Caco-2 (cell line): ENCODE results near the gene KIF26B. TPM values are rescaled to one million over a fixed set of nuclear protein-coding genes. Genes with fewer than 3 reads are reported as not detected.

Source experiments
- BruUV-seq: library from RNA; stranded (reverse); fragments of 400-500 nt; replicated peaks from 2 replicates; lab custom pipeline; 2021; lab: Mats Ljungman, UMichigan
- CTCF ChIA-PET: fragments of 300-600 bp; sonication (Branson Sonifier 250); formaldehyde crosslinking; loops from one replicate; lab custom pipeline; 2022; ENCODE audit warnings: antibody characterized with exemption; lab: Charles Lee
- POLR2A ChIA-PET: fragments of 300-600 bp; sonication (Branson Sonifier 250); formaldehyde crosslinking; loops from one replicate; lab custom pipeline; 2022; ENCODE audit warnings: antibody characterized with exemption; lab: Charles Lee
- DNase-seq, 2 experiments: peaks; one replicate each; pipeline versions ENCODE4 v3.0.0 to v3.0.0-alpha.2; 2020 to 2022
- H3K27me3 ChIP-seq: replicated peaks from 2 replicates; pipeline ENCODE4 v1.6.0; 2011; ENCODE audit warnings: low read length; ENCODE audit not compliant: control insufficient read depth, insufficient read depth
- H3K36me3 ChIP-seq: 2 replicates; pipeline ENCODE4 v1.5.1; 2011; ENCODE audit warnings: low read length; ENCODE audit not compliant: control insufficient read depth, insufficient read depth
- H3K4me1 ChIP-seq: fragments of 250-450 bp; sonication (Bioruptor Pico); 2 replicates; pipeline ENCODE4 v1.5.1; 2020; ENCODE audit warnings: mild to moderate bottlenecking
- H3K4me3 ChIP-seq: 2 replicates; pipeline ENCODE4 v1.5.1; 2011; ENCODE audit warnings: low read depth, mild to moderate bottlenecking, control low read depth, low read length
- H3K9me3 ChIP-seq: fragments of 250-450 bp; sonication (Bioruptor Pico); 2 replicates; pipeline ENCODE4 v1.5.1; 2020; ENCODE audit warnings: mild to moderate bottlenecking, moderate library complexity
- H3K27ac Mint-ChIP-seq: one replicate; pipeline ENCODE4 v1.8.0; 2022; ENCODE audit warnings: mixed read lengths; ENCODE audit not compliant: unreplicated experiment
- H3K27me3 Mint-ChIP-seq: one replicate; pipeline ENCODE4 v1.8.0; 2022; ENCODE audit warnings: mixed read lengths; ENCODE audit not compliant: insufficient read depth, unreplicated experiment
- H3K36me3 Mint-ChIP-seq: one replicate; pipeline ENCODE4 v1.8.0; 2022; ENCODE audit warnings: mild to moderate bottlenecking, mixed read lengths; ENCODE audit not compliant: insufficient read depth, unreplicated experiment
- H3K4me1 Mint-ChIP-seq: one replicate; pipeline ENCODE4 v1.8.0; 2022; ENCODE audit warnings: low read depth, mixed read lengths; ENCODE audit not compliant: unreplicated experiment
- H3K4me3 Mint-ChIP-seq: one replicate; pipeline ENCODE4 v1.8.0; 2022; ENCODE audit warnings: mild to moderate bottlenecking, moderate library complexity, mixed read lengths; ENCODE audit not compliant: unreplicated experiment
- H3K9me3 Mint-ChIP-seq: one replicate; pipeline ENCODE4 v1.8.0; 2022; ENCODE audit warnings: mixed read lengths; ENCODE audit not compliant: unreplicated experiment
- CTCF ChIP-seq, 2 experiments: fragments of 200-600 bp in 1 of 2; IDR thresholded peaks; 1 replicate in 1 of 2; 2 replicates in 1 of 2; pipeline versions ENCODE4 v1.5.1 to v1.8.0; 2011 to 2022; ENCODE audit warnings: antibody characterized with exemption in 1 of 2, control low read depth in 1 of 2, inconsistent platforms in 1 of 2, low read depth in 1 of 2, low read length in 1 of 2, mild to moderate bottlenecking in 1 of 2, moderate library complexity in 1 of 2; ENCODE audit not compliant: insufficient read depth in 1 of 2, severe bottlenecking in 1 of 2, unreplicated experiment in 1 of 2
- intact Hi-C: fragments of 100-400 bp; cut with micrococcal nuclease; formaldehyde crosslinking; loops from one replicate; pipeline ENCODE4 v1.10.0; 2022; ENCODE audit not compliant: unreplicated experiment
- total RNA-seq: library from RNA; stranded (reverse); gene quantifications from 2 replicates; pipeline ENCODE4 v1.2.3, GENCODE V29; 2022

The KIF26B gene
- total RNA-seq, 1 experiment from 2014 or later, result 4.9 TPM

DNA sequence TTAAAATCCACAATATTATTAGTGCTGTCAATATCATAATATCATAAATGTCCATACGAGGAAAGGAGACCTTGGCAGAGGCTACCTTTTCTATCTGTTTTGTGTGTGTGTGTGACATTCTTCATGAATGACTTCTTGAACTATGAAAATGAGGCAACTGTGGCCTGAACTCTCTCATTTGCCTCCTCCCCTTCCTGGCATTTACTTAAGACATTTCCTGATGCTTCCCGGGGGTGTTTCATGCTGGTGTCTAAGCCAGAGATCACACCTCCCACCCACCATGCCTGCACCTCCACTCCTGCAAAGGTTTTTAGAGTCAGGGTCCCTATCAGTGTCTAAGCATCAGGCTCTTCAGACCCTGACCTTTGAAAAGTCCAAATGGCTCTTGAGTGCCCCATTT is 420.9 kb downstream of the KIF26B start:
- DNase-seq, result no peak
- H3K27ac Mint-ChIP-seq, result no peak overlapping the region
- no peaks in the 10 kb centered on the region for H3K36me3 ChIP-seq
- no peaks in the 10 kb centered on the region for H3K27me3 Mint-ChIP-seq
- H3K4me1 ChIP-seq, result peaks cover 22% of the 10 kb centered on the region
- H3K36me3 Mint-ChIP-seq, result no peaks in the 10 kb centered on the region
- no peaks in the 10 kb centered on the region for H3K9me3 Mint-ChIP-seq
- no peaks in the 10 kb centered on the region for H3K9me3 ChIP-seq
- BruUV-seq, result no TSS peak
- POLR2A ChIA-PET, result no interaction called here
- H3K27me3 ChIP-seq, result no peaks in the 10 kb centered on the region
- H3K4me1 Mint-ChIP-seq, result peaks cover 14% of the 10 kb centered on the region
- intact Hi-C loops, result no loop called here
- CTCF ChIA-PET, result no interaction called here
- no peak overlapping the region for H3K4me3 Mint-ChIP-seq
- no peak overlapping the region for H3K4me3 ChIP-seq
- no peak for TF ChIP-seq CTCF (IDR thresholded peaks at IDR 0.05; ENCODE audit: insufficient read depth in 1 of 2, low read depth in 1 of 2, low read length in 1 of 2, severe bottlenecking in 1 of 2, unreplicated experiment in 1 of 2)

GRCh38 chr1:245576323-245576722 is 421.5 kb downstream of the KIF26B start:
- H3K4me1 ChIP-seq, result peaks cover 16% of the 10 kb centered on the region
- H3K36me3 ChIP-seq, result no peaks in the 10 kb centered on the region
- H3K27me3 ChIP-seq, result no peaks in the 10 kb centered on the region
- no peak overlapping the region for H3K4me3 ChIP-seq
- BruUV-seq, result no TSS peak
- no peak overlapping the region for H3K27ac Mint-ChIP-seq
- H3K9me3 Mint-ChIP-seq, result no peaks in the 10 kb centered on the region
- ChIA-PET POLR2A (no interaction called here), CTCF (no interaction called here)
- intact Hi-C loops, result no loop called here
- H3K4me3 Mint-ChIP-seq, result no peak overlapping the region
- no peaks in the 10 kb centered on the region for H3K27me3 Mint-ChIP-seq
- H3K4me1 Mint-ChIP-seq, result peaks cover 8% of the 10 kb centered on the region
- no peak for TF ChIP-seq CTCF (IDR thresholded peaks at IDR 0.05; ENCODE audit: insufficient read depth in 1 of 2, low read depth in 1 of 2, low read length in 1 of 2, severe bottlenecking in 1 of 2, unreplicated experiment in 1 of 2)
- no peaks in the 10 kb centered on the region for H3K36me3 Mint-ChIP-seq
- H3K9me3 ChIP-seq, result no peaks in the 10 kb centered on the region
- no peak for DNase-seq

DNA sequence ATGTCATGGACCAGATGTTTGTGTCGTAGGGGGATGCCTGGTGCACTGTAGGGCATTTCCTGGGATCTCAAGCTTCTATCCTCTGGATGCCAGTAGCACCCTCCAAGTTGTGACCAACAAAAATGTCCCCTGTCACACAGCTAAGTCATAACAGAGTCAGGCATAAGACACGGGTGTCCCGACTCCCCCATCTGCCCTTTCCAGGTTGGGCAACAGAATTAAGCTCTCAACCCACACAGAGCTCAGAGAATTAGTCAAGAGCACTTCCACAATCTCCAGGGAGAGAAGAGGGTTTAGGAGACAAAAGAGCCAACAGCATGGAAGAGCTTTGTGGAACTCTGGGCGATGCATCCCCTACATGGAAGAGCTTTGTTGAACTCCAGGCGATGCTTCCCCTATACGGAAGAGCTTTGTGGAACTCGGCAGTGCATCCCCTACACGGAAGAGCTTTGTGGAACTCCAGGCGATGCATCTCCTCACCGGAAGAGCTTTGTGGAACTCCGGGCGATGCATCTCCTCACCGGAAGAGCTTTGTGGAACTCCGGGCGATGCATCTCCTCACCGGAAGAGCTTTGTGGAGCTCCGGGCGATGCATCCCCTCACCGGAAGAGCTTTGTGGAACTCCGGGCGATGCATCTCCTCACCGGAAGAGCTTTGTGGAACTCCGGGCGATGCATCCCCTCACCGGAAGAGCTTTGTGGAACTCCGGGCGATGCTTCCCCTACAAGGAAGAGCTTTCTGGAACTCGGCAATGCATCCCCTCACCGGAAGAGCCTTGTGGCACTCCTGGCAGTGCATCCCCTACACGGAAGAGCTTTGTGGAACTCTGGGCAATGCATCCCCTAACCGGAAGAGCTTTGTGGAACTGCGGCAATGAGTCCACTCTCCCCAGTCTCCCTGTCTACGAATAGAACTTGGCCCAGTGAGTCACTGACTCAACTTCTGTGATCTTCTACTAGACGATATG is 422.7 kb downstream of the KIF26B start:
- no peak overlapping the region for H3K4me3 ChIP-seq
- no peaks in the 10 kb centered on the region for H3K9me3 ChIP-seq
- Mint-ChIP-seq H3K4me3 (no peak overlapping the region), H3K27me3 (no peaks in the 10 kb centered on the region), H3K36me3 (no peaks in the 10 kb centered on the region), H3K27ac (no peak overlapping the region), H3K4me1 (no peaks in the 10 kb centered on the region), H3K9me3 (no peaks in the 10 kb centered on the region)
- no peak for DNase-seq
- CTCF ChIA-PET, result no interaction called here
- no peaks in the 10 kb centered on the region for H3K36me3 ChIP-seq
- peaks cover 4% of the 10 kb centered on the region for H3K4me1 ChIP-seq
- no peak for TF ChIP-seq CTCF (IDR thresholded peaks at IDR 0.05; ENCODE audit: insufficient read depth in 1 of 2, low read depth in 1 of 2, low read length in 1 of 2, severe bottlenecking in 1 of 2, unreplicated experiment in 1 of 2)
- BruUV-seq, result no TSS peak
- no peaks in the 10 kb centered on the region for H3K27me3 ChIP-seq
- POLR2A ChIA-PET, result no interaction called here
- intact Hi-C loops, result no loop called here
